ENCODE measurements around the gene PHTF2.

The PHTF2 gene

DNA sequence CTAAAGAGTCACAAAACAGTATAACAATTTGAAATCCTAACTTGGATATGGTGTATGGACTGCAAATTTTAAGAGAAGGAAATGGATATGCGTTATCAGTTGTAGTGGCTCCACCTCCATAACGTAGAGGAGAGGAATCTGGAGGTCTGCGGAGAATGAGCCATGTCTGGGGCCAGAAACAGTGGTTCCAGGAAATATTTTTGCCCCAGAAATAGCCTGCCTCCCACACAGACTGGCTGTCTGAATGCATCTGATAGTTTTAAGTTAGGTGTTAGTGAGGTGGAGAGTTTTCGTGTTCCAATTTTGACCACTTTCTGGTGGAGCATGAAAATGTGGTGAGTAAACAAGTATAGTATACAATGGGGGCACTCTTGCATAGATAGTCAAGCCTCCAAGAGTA is 1.6 kb downstream of the PHTF2 start:
- Histone ChIP-seq H4K20me1 (ENCODE audit: insufficient read depth, low read length) (peaks cover 25% of the 10 kb centered on the region; the same call in 1 of the 2 replicates), H3K4me1 (ENCODE audit: insufficient read depth, low read length) (peaks cover 68% of the 10 kb centered on the region), H3K79me2 (ENCODE audit: insufficient read depth, low read length) (peaks cover 94% of the 10 kb centered on the region)

DNA sequence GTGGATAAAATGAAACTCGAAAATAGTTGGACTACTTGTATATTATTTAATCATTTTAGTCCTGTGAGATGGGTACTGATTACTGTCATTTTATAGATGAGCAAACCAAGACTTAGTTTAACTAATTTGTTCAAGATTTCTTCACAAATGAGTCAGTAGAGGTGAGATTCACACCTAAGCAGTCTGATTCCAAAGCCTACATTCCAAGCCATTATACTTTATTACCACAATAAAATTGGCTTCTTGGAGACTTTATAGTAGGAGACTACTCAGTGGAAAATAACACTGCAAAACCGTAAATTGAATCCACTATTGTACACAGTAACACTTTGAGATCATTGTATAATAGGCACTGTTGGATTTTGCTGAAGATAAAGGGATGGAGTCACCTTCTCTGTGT is 2.2 kb downstream of the PHTF2 start:
- DNase-seq (no peak), ATAC-seq (ENCODE audit: insufficient read depth, low read depth) (no peak)
- Histone ChIP-seq H3K4me1 (ENCODE audit: insufficient read depth, low read length) (peaks cover 65% of the 10 kb centered on the region), H3K4me2 (ENCODE audit: insufficient read depth, low read length) (peak overlapping the region; percentile 72), H3K9ac (ENCODE audit: low read depth, low read length) (no peak overlapping the region), H3K27me3 (ENCODE audit: insufficient read depth, low read length, poor library complexity) (no peaks in the 10 kb centered on the region), H3K9me3 (ENCODE audit: insufficient read depth, low read length, severe bottlenecking) (peaks cover 10% of the 10 kb centered on the region), H3K36me3 (ENCODE audit: insufficient read depth, low read length) (no peaks in the 10 kb centered on the region; the same call in 1 of the 2 replicates), H2AFZ (ENCODE audit: low read depth, low read length) (no peak overlapping the region), H3K79me2 (ENCODE audit: insufficient read depth, low read length) (peaks cover 95% of the 10 kb centered on the region), H3K4me3 (ENCODE audit: low read depth in 1 of 2, low read length in 2 of 2) (no peak overlapping the region), H3K27ac (ENCODE audit: low read length) (no peak overlapping the region), H4K20me1 (ENCODE audit: insufficient read depth, low read length) (peaks cover 25% of the 10 kb centered on the region; the same call in 1 of the 2 replicates)
- TF ChIP-seq, protein P1, sequence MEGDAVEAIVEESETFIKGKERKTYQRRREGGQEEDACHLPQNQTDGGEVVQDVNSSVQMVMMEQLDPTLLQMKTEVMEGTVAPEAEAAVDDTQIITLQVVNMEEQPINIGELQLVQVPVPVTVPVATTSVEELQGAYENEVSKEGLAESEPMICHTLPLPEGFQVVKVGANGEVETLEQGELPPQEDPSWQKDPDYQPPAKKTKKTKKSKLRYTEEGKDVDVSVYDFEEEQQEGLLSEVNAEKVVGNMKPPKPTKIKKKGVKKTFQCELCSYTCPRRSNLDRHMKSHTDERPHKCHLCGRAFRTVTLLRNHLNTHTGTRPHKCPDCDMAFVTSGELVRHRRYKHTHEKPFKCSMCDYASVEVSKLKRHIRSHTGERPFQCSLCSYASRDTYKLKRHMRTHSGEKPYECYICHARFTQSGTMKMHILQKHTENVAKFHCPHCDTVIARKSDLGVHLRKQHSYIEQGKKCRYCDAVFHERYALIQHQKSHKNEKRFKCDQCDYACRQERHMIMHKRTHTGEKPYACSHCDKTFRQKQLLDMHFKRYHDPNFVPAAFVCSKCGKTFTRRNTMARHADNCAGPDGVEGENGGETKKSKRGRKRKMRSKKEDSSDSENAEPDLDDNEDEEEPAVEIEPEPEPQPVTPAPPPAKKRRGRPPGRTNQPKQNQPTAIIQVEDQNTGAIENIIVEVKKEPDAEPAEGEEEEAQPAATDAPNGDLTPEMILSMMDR (IDR thresholded peaks at IDR 0.05; ENCODE audit: borderline replicate concordance, extremely low read depth, low read length, poor library complexity, severe bottlenecking) = no peak
- no peak for TF ChIP-seq EZH2 (IDR thresholded peaks at IDR 0.05; ENCODE audit: borderline replicate concordance, low read depth, low read length, severe bottlenecking)

More for the DNA sequence above, 1.6 kb downstream of the PHTF2 start:
- TF ChIP-seq, protein P1 (IDR thresholded peaks at IDR 0.05; ENCODE audit: borderline replicate concordance, extremely low read depth, low read length, poor library complexity, severe bottlenecking) = no peak
- no peak for TF ChIP-seq EZH2 (IDR thresholded peaks at IDR 0.05; ENCODE audit: borderline replicate concordance, low read depth, low read length, severe bottlenecking)
- H3K4me2 ChIP-seq (ENCODE audit: insufficient read depth, low read length) = peak overlapping the region; percentile 72
- no peaks in the 10 kb centered on the region for H3K27me3 ChIP-seq (ENCODE audit: insufficient read depth, low read length, poor library complexity)
- DNase-seq = no peak
- peak overlapping the region; percentile 39 for H3K27ac ChIP-seq (ENCODE audit: low read length)
- no peak overlapping the region for H2AFZ ChIP-seq (ENCODE audit: low read depth, low read length)
- peaks cover 2% of the 10 kb centered on the region for H3K36me3 ChIP-seq (ENCODE audit: insufficient read depth, low read length)
- no peak for ATAC-seq (ENCODE audit: insufficient read depth, low read depth)
- H3K9me3 ChIP-seq (ENCODE audit: insufficient read depth, low read length, severe bottlenecking) = peaks cover 4% of the 10 kb centered on the region
- peak overlapping the region; percentile 76 for H3K9ac ChIP-seq (ENCODE audit: low read depth, low read length)
- peak overlapping the region; percentile 73 to 87; a peak in 3 of 4 replicates for H3K4me3 ChIP-seq (ENCODE audit: low read depth in 1 of 2, low read length in 2 of 2)

DNA sequence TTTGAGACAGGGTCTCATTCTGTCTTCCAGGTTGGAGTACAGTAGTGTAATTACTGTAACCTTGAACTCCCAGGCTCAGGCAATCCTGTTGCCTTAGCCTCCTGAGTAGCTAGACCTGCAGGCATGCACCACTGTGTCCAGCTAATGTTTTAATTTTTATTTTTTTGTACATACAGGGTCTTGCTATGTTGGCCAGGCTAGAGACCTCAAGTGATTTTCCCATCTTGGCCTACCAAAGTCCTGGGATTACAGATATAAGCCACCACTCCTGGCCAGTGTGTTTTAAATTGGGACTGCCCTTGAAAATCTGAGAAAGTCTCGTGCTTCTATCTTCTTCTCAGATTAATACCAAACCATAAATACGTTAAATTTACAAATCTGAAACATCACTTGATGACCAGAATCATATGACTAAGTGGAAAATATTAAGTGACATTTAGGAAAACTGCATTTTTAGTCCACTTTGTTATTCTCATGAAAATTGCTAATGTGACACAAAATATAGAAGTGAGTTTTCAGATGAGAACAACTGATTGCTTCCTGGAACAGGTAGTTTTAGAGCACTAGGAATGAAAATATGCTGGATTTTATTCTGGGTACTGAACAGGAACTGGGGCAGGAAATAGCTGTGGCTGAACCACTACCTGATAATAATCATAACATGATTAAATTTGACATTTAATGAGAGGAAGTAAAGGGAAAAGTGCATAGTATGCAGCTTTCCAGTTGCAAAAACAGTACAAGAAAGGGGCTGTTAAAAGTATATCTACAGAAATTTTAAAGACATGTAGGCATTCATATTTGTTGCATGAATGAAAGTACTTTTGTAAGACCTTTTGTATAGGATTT is 4.2 kb downstream of the PHTF2 start:
- DNase-seq (no peak), ATAC-seq (ENCODE audit: insufficient read depth, low read depth) (no peak)
- Histone ChIP-seq H3K4me2 (ENCODE audit: insufficient read depth, low read length) (peak overlapping the region; percentile 23), H3K27ac (ENCODE audit: low read length) (peak overlapping the region; percentile 55), H3K9me3 (ENCODE audit: insufficient read depth, low read length, severe bottlenecking) (peaks cover 21% of the 10 kb centered on the region), H2AFZ (ENCODE audit: low read depth, low read length) (no peak overlapping the region), H3K79me2 (ENCODE audit: insufficient read depth, low read length) (peaks cover 95% of the 10 kb centered on the region), H3K27me3 (ENCODE audit: insufficient read depth, low read length, poor library complexity) (no peaks in the 10 kb centered on the region), H4K20me1 (ENCODE audit: insufficient read depth, low read length) (peaks cover 15% of the 10 kb centered on the region; the same call in 1 of the 2 replicates), H3K4me1 (ENCODE audit: insufficient read depth, low read length) (peaks cover 47% of the 10 kb centered on the region), H3K36me3 (ENCODE audit: insufficient read depth, low read length) (no peaks in the 10 kb centered on the region; the same call in 1 of the 2 replicates), H3K4me3 (ENCODE audit: low read depth in 1 of 2, low read length in 2 of 2) (peak overlapping the region in 1 of 2 experiments; percentile 22; a peak in 1 of 4 replicates), H3K9ac (ENCODE audit: low read depth, low read length) (no peak overlapping the region)
- TF ChIP-seq, protein P1 (IDR thresholded peaks at IDR 0.05; ENCODE audit: borderline replicate concordance, extremely low read depth, low read length, poor library complexity, severe bottlenecking) = no peak
- TF ChIP-seq EZH2 (IDR thresholded peaks at IDR 0.05; ENCODE audit: borderline replicate concordance, low read depth, low read length, severe bottlenecking) = no peak

Measured in DND-41 (cell line).